Stimulated activated naive B cell treated with anti-CD40 and anti-IgM and Interleukin-4, amounts not matched to agents 10 μg/mL and 1 μg/mL and 100 μg/mL, for 72 hours (primary cell): ENCODE measurements around the gene IFNA2.

Experiments used
- ATAC-seq, 2 donors: fragments of 150-1000 bp; cut with Tn5 transposase; replicated peaks; 2 replicates each; pipeline ENCODE4 v1.10.0; 2021; ENCODE audit warnings: moderate library complexity in 1 of 2
- DNase-seq: peaks from one replicate; pipeline ENCODE4 v3.0.0; 2021
- H3K27ac Mint-ChIP-seq: one replicate; pipeline ENCODE4 v1.8.0; 2022; ENCODE audit warnings: mild to moderate bottlenecking, mixed read lengths
- H3K27me3 Mint-ChIP-seq, 2 donors: one replicate each; pipeline ENCODE4 v1.8.0; 2022; ENCODE audit warnings: mixed read lengths in 2 of 2
- H3K36me3 Mint-ChIP-seq, 2 donors: one replicate each; pipeline ENCODE4 v1.8.0; 2022; ENCODE audit warnings: mixed read lengths in 2 of 2, mild to moderate bottlenecking in 1 of 2
- H3K4me1 Mint-ChIP-seq, 2 donors: one replicate each; pipeline ENCODE4 v1.8.0; 2022; ENCODE audit warnings: mixed read lengths in 2 of 2, mild to moderate bottlenecking in 1 of 2
- H3K4me3 Mint-ChIP-seq, 2 donors: one replicate each; pipeline ENCODE4 v1.8.0; 2022; ENCODE audit warnings: mild to moderate bottlenecking in 2 of 2, mixed read lengths in 2 of 2, moderate library complexity in 1 of 2
- H3K9me3 Mint-ChIP-seq, 2 donors: one replicate each; pipeline ENCODE4 v1.8.0; 2022; ENCODE audit warnings: mixed read lengths in 2 of 2, mild to moderate bottlenecking in 1 of 2

IFNA2 gene

DNA sequence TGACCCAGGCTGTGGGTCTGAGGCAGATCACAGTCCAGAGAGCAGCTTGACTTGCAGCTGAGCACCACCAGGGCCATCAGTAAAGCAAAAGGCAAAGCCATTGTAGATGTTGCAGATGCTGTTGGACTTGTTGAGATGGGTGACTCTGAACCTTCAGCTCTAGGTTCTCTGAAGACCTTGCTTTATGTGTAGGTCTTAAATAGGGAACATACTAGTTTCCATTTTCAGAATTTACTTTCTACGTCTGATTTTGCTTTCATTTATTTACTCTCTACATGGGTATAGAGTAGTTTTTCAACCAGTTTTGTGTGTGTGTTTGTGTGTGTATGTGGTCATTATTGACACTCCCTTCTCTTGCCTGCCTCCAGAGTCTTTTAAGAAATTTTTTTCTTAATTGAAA lies 34.4 kb downstream of the IFNA2 start, which contains the start of gene IFNA6:
Gene IFNA6, minus strand, starts transcription at position 101 of the 400 bp plus-strand sequence. Its CDS starts 0 bp downstream, at position 101.
- Mint-ChIP-seq H3K27ac (no peak within 1 kb of the TSS), H3K4me1 (no peaks in the 10 kb centered on the region), H3K27me3 (peaks cover 35 to 55% of the 10 kb centered on the region in 2 donors)

DNA sequence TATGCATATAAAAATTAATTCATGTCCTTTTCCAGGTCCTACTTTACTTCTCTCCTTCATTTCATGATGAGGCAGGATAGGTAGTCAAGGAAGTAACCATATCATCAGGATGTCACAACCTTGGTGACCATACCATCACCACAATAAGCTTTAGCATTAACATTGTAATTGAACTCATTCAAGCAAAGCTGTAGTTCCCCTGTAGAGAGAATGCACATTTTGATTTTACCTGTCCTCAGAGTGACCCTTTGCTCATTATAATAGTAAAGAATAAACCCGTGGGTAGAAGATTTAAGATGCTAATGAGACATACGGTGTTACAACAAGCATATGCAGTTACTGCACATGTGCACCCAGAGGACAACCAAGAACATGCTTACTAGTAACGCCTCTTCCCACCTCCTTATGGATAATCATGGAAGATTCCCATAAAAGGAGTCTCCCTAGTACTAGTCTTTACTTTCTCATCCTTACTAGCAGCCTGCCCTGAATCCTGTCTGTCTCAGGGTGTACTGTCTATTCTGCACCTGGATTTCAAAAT lies 36.7 kb downstream of the IFNA2 start:
- H3K27me3 Mint-ChIP-seq = peaks cover 44 to 60% of the 10 kb centered on the region in 2 donors
- H3K4me1 Mint-ChIP-seq = peaks cover 0 to 4% of the 10 kb centered on the region in 2 donors
- peaks cover 0 to 2% of the 10 kb centered on the region in 2 donors for H3K9me3 Mint-ChIP-seq
- no peak overlapping the region for H3K4me3 Mint-ChIP-seq
- no peak for ATAC-seq
- H3K27ac Mint-ChIP-seq = no peak overlapping the region
- H3K36me3 Mint-ChIP-seq = no peaks in the 10 kb centered on the region
- DNase-seq = no peak

More for the DNA sequence above, 34.4 kb downstream of the IFNA2 start, which contains the start of gene IFNA6:
- ATAC-seq (no peak), DNase-seq (no peak)
- Mint-ChIP-seq H3K9me3 (peaks cover 5 to 6% of the 10 kb centered on the region in 2 donors), H3K36me3 (peaks cover 4 to 5% of the 10 kb centered on the region in 2 donors), H3K4me3 (no peak within 1 kb of the TSS)

DNA sequence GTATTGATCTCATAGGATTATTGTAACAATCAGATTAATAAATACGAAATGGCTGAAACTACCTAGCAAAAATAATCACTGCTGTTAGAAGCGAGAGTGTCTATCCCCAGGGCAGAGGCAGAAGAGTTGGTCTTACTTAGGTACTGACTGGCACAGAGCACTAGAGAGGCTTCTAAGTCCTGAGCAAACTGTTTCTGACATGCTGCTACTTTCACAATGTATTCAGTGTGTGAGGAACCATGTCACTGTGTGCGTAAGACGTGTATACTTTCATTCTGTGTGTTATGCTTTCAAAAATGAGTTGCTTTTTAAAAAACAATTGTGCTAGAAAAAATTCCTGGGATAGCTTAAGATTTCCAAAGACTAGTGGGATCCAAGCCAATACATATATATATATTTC lies 44.5 kb downstream of the IFNA2 start:
- no peak overlapping the region for H3K4me3 Mint-ChIP-seq
- ATAC-seq (no peak), DNase-seq (no peak)
- H3K27ac Mint-ChIP-seq = no peak overlapping the region
- H3K4me1 Mint-ChIP-seq = peaks cover 0 to 4% of the 10 kb centered on the region in 2 donors
- H3K27me3 Mint-ChIP-seq = peaks cover 45 to 63% of the 10 kb centered on the region in 2 donors
- no peaks in the 10 kb centered on the region for H3K36me3 Mint-ChIP-seq
- H3K9me3 Mint-ChIP-seq = no peaks in the 10 kb centered on the region

DNA sequence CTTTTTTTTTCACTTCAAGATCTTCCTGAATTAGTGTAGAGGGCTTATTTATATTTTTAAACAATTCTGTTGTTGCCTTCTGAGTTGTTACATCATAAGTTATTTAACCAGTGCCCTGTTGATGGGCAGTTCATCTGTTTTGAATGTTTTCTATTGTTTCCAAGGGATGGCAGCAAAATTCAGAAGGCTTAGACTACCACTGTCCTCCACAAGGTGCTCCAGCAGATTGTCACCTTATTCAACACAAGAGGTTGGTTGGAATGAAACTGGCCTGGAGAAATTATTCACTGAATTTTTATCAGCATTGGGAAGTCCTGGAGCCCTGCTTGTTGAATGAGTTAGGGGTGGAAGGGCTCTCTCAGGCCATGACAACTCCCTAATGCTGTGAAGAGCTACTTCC lies 48.7 kb downstream of the IFNA2 start:
- peak overlapping the region; percentile 16 to 17 for H3K4me3 Mint-ChIP-seq
- no peak overlapping the region for H3K27ac Mint-ChIP-seq
- peaks cover 16 to 23% of the 10 kb centered on the region in 2 donors for H3K27me3 Mint-ChIP-seq
- ATAC-seq (no peak), DNase-seq (no peak)
- H3K9me3 Mint-ChIP-seq = no peaks in the 10 kb centered on the region
- peaks cover 16 to 28% of the 10 kb centered on the region in 2 donors for H3K4me1 Mint-ChIP-seq
- peaks cover 0 to 15% of the 10 kb centered on the region in 2 donors for H3K36me3 Mint-ChIP-seq

DNA sequence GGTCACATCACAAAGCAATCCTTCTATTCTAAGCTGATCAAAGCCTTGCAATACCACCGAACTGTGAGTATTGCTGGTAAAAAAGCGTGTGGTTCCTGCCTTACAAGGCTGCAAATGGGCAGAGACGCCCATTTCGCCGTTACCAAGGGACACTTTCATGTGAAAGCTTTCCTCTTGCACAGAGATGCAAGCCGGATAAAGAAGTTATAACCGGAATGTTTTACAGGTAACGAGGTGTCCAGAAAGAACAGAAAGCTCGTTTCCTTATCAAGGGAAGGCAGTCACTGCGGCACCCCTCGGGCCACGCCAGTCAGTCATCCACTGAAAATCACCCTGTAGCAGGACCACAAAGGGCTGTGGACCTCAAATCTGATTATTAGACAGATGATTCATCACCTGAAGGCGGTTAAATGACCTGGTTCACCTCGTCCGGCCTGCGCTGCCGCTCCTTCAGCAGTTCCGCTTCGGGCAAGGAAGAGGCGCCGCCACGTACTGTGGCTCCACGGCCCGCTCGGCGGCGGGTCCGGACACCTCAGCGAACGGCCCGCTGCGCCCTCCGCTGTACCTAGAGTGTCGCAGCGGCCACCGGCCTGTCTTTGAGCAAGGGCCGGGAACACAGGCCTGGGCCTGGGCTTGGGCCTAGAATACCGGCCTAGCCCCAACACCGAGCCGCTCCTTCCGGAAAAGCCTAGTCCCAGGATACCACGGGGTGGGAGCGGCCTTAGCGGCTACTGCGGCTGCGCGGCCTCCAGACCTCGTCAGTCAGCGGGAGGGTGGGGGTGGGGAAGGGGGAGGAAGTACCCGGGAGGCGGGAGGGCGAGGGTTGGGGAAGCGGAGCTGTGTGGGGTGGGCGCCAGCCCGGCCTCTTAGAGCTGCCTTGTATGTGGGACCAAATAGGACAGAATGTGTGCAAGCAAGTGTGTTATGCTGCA lies 50.2 kb downstream of the IFNA2 start, which contains the start of gene KLHL9:
Gene KLHL9, minus strand, starts transcription at position 704 of the 932 bp plus-strand sequence. Its CDS starts 545 bp downstream, at position 159.
- H3K27me3 Mint-ChIP-seq = peaks cover 8 to 18% of the 10 kb centered on the region in 2 donors
- H3K4me3 Mint-ChIP-seq = peak within 1 kb of the TSS; percentile 86 to 88
- peaks cover 3 to 21% of the 10 kb centered on the region in 2 donors for H3K36me3 Mint-ChIP-seq
- DNase-seq = peak; percentile 80
- ATAC-seq = peak; percentile 93 to 94
- H3K9me3 Mint-ChIP-seq = no peaks in the 10 kb centered on the region
- peak within 1 kb of the TSS; percentile 93 for H3K27ac Mint-ChIP-seq
- H3K4me1 Mint-ChIP-seq = peaks cover 21 to 39% of the 10 kb centered on the region in 2 donors
